H1 (cell line): ENCODE results near the gene EPB41L4B.

Source experiments
- BACH1 ChIP-seq: IDR thresholded peaks from 2 replicates; pipeline ENCODE4 v1.6.1; 2012; ENCODE audit warnings: low read length, improper control_type of control experiment
- CEBPB ChIP-seq: IDR thresholded peaks from 2 replicates; pipeline ENCODE4 v1.6.1; 2012; ENCODE audit warnings: low read depth, low read length
- EZH2 ChIP-seq: fragments of 200-600 bp; sonication (generic); IDR thresholded peaks from 2 replicates; pipeline ENCODE4 v1.7.1; 2012; ENCODE audit warnings: low read depth, mild to moderate bottlenecking, moderate library complexity, low read length, inconsistent platforms; ENCODE audit not compliant: severe bottlenecking
- JUND ChIP-seq: IDR thresholded peaks from 2 replicates; pipeline ENCODE4 v1.6.1; 2011; ENCODE audit warnings: mild to moderate bottlenecking, improper control_type of control experiment, low read length
- POLR2AphosphoS5 ChIP-seq: IDR thresholded peaks from 2 replicates; pipeline ENCODE4 v1.6.1; 2011; ENCODE audit warnings: low read depth, low read length
- RAD21 ChIP-seq, 2 experiments: IDR thresholded peaks in 1 of 2; conservative IDR thresholded peaks in 1 of 2; 2 replicates each; pipeline ENCODE4 v1.6.1; 2011; ENCODE audit warnings: low read depth in 2 of 2, low read length in 2 of 2, improper control_type of control experiment in 1 of 2, inconsistent platforms in 1 of 2, mild to moderate bottlenecking in 1 of 2, moderate library complexity in 1 of 2
- RBBP5 ChIP-seq: IDR thresholded peaks from 2 replicates; pipeline ENCODE4 v1.7.1; 2012; ENCODE audit warnings: low read depth, mild to moderate bottlenecking, inconsistent platforms, low read length, moderate library complexity, borderline replicate concordance
- RFX5 ChIP-seq: IDR thresholded peaks from 2 replicates; pipeline ENCODE4 v1.6.1; 2011; ENCODE audit warnings: low read depth, low read length, improper control_type of control experiment, borderline replicate concordance
- SIN3A ChIP-seq, 2 experiments: IDR thresholded peaks in 1 of 2; conservative IDR thresholded peaks in 1 of 2; 2 replicates each; pipeline ENCODE4 v1.6.1; 2011 to 2012; ENCODE audit warnings: low read length in 2 of 2, improper control_type of control experiment in 1 of 2, low read depth in 1 of 2, mild to moderate bottlenecking in 1 of 2
- SP1 ChIP-seq: IDR thresholded peaks from 2 replicates; pipeline ENCODE4 v1.6.1; 2011; ENCODE audit warnings: low read depth, low read length
- TCF12 ChIP-seq: IDR thresholded peaks from 2 replicates; pipeline ENCODE4 v1.6.1; 2011; ENCODE audit warnings: low read depth, mild to moderate bottlenecking, low read length
- YY1 ChIP-seq: IDR thresholded peaks from 2 replicates; pipeline ENCODE4 v1.6.1; 2011; ENCODE audit warnings: low read depth, mild to moderate bottlenecking, low read length
- TF ChIP-seq, protein P1 (sequence below), 3 experiments: IDR thresholded peaks; 1 replicate in 2 of 3; 2 replicates in 1 of 3; pipeline versions ENCODE4 v1.5.1 to v1.6.1; 2011; ENCODE audit warnings: low read length in 3 of 3, mild to moderate bottlenecking in 3 of 3, inconsistent platforms in 2 of 3, low read depth in 1 of 3, moderate library complexity in 1 of 3; ENCODE audit not compliant: insufficient read depth in 1 of 3; ENCODE audit errors: control extremely low read depth in 1 of 3
- TF ChIP-seq, protein P2 (sequence below): IDR thresholded peaks from 2 replicates; pipeline ENCODE4 v1.6.1; 2012; ENCODE audit warnings: inconsistent platforms

DNA sequence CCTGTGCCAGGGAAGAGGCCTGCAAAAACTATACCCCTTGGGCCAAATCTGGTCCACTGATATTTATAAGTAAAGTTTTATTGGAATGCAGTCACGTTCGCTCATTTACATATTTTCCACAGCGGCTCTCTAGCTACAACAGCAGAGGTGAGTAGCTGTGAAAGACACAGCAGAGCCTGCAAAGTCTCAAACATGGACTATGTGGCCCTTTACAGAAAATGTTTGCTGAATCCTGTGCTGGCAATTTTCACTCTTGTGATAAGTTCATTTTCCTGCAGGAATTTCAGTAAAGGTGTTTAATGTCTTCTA, 70.1 kb downstream of the EPB41L4B start:
- TF ChIP-seq, protein P1, sequence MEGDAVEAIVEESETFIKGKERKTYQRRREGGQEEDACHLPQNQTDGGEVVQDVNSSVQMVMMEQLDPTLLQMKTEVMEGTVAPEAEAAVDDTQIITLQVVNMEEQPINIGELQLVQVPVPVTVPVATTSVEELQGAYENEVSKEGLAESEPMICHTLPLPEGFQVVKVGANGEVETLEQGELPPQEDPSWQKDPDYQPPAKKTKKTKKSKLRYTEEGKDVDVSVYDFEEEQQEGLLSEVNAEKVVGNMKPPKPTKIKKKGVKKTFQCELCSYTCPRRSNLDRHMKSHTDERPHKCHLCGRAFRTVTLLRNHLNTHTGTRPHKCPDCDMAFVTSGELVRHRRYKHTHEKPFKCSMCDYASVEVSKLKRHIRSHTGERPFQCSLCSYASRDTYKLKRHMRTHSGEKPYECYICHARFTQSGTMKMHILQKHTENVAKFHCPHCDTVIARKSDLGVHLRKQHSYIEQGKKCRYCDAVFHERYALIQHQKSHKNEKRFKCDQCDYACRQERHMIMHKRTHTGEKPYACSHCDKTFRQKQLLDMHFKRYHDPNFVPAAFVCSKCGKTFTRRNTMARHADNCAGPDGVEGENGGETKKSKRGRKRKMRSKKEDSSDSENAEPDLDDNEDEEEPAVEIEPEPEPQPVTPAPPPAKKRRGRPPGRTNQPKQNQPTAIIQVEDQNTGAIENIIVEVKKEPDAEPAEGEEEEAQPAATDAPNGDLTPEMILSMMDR (IDR thresholded peaks at IDR 0.05; ENCODE audit: control extremely low read depth in 1 of 3, insufficient read depth in 1 of 3, low read depth in 1 of 3, low read length in 3 of 3) = no peak
- no peak for TF ChIP-seq RAD21 (IDR thresholded peaks at IDR 0.05 in 1 of 2, conservative IDR thresholded peaks at IDR 0.05 in 1 of 2; ENCODE audit: low read depth in 2 of 2, low read length in 2 of 2)
- no peak for TF ChIP-seq EZH2
- TF ChIP-seq, protein P2, sequence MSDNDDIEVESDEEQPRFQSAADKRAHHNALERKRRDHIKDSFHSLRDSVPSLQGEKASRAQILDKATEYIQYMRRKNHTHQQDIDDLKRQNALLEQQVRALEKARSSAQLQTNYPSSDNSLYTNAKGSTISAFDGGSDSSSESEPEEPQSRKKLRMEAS = no peak
- TF ChIP-seq CEBPB = no peak
- TF ChIP-seq JUND = no peak
- no peak for TF ChIP-seq SP1
- TF ChIP-seq YY1 = no peak
- TF ChIP-seq RFX5 = no peak
- TF ChIP-seq RBBP5 = no peak
- no peak for TF ChIP-seq POLR2AphosphoS5
- TF ChIP-seq TCF12 = no peak
- no peak for TF ChIP-seq BACH1
- no peak for TF ChIP-seq SIN3A (conservative IDR thresholded peaks at IDR 0.05 in 1 of 2, IDR thresholded peaks at IDR 0.05 in 1 of 2; ENCODE audit: low read depth in 1 of 2, low read length in 2 of 2)
